Measurements from ENCODE around the gene PSMA6. TPM values are rescaled to one million over a fixed set of nuclear protein-coding genes. Genes with fewer than 3 reads are reported as not detected.

The PSMA6 gene
- total and polyA plus RNA-seq, 2 of the 13 experiments (the other 11 are each of a cell fraction or from before 2014, with no cell fraction given) = 525 to 1,109 TPM

DNA sequence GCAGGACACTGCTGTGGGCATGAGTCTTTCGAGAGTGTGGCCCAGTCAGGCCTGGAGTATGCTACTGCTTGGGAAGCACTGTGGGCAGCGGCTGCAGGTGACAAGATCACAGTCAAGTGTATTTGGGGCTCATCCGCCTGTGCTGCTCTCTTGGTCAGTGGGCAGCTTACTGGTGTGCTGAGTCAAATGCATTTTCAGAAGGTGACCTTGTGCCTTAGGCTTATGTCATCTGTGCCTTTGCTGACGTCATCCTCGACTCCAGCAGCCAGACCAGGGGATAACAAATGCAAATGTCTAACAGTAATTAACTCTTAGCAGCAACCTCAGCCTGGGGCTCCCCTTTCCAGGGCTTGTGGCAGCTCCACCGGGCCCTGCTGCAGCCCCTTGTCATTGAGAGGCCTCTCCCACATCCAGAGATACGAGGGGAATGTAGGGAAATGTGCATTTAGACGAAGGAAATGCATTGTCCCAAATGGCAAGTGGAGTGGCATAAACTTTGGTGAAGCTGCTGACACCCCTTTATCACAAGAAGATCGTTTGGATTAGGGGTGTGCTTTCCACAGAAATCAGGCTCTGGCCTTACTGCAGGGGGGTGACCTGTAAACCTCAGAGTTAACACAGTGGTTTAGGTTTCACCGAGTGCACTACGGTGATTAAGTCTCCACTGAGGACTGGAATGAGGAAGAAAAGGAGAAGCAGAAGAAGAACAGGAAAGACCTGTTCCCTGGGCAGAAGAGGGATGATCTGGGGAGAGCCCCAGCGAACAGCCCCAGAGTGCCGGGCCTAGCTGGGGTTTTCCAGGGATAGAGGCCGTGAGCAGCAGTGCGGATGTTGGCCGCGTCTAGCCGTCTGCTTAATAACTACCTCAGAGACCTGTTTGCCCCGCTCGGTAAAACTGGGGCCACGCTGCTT, 39.7 kb downstream of the PSMA6 start (continued):
- TF ChIP-seq TARDBP (CRISPR knock-in tag; IDR thresholded peaks at IDR 0.05) (peak; percentile 63; the same call in 1 of the 2 replicates), MXI1 (IDR thresholded peaks at IDR 0.05; ENCODE audit: borderline replicate concordance, low read depth, low read length) (0 out of 3 replicates have a peak, but pooled peaks have one; percentile 25), SPEN (CRISPR knock-in tag; IDR thresholded peaks at IDR 0.05; ENCODE audit: low read depth) (peak; percentile 43), ZNF225 (CRISPR knock-in tag; IDR thresholded peaks at IDR 0.05) (no peak), MIXL1 (CRISPR knock-in tag; IDR thresholded peaks at IDR 0.05) (peak; percentile 3; the same call in 1 of the 2 replicates), DMAP1 (CRISPR knock-in tag; IDR thresholded peaks at IDR 0.05) (0 out of 2 replicates have a peak, but pooled peaks have one; percentile 12), HMG20B (CRISPR knock-in tag; conservative IDR thresholded peaks at IDR 0.05) (0 out of 2 replicates have a peak, but pooled peaks have one; percentile 22), ZNF605 (CRISPR knock-in tag; IDR thresholded peaks at IDR 0.05) (peak; percentile 51; the same call in 1 of the 2 replicates), CEBPG (CRISPR knock-in tag; IDR thresholded peaks at IDR 0.05) (peak; percentile 66), KMT2A (CRISPR knock-in tag; IDR thresholded peaks at IDR 0.05) (peak; percentile 52), ZNF251 (CRISPR knock-in tag; IDR thresholded peaks at IDR 0.05) (no peak), GFI1 (CRISPR knock-in tag; IDR thresholded peaks at IDR 0.05; ENCODE audit: borderline replicate concordance) (no peak), CC2D1A (CRISPR knock-in tag; IDR thresholded peaks at IDR 0.05) (peak; percentile 83; the same call in 1 of the 2 replicates), LCORL (IDR thresholded peaks at IDR 0.05) (no peak), LCORL (CRISPR knock-in tag; IDR thresholded peaks at IDR 0.05) (peak; percentile 41; the same call in 1 of the 2 replicates), KLF6 (CRISPR knock-in tag; IDR thresholded peaks at IDR 0.05) (no peak)
- TF ChIP-seq, protein P1, sequence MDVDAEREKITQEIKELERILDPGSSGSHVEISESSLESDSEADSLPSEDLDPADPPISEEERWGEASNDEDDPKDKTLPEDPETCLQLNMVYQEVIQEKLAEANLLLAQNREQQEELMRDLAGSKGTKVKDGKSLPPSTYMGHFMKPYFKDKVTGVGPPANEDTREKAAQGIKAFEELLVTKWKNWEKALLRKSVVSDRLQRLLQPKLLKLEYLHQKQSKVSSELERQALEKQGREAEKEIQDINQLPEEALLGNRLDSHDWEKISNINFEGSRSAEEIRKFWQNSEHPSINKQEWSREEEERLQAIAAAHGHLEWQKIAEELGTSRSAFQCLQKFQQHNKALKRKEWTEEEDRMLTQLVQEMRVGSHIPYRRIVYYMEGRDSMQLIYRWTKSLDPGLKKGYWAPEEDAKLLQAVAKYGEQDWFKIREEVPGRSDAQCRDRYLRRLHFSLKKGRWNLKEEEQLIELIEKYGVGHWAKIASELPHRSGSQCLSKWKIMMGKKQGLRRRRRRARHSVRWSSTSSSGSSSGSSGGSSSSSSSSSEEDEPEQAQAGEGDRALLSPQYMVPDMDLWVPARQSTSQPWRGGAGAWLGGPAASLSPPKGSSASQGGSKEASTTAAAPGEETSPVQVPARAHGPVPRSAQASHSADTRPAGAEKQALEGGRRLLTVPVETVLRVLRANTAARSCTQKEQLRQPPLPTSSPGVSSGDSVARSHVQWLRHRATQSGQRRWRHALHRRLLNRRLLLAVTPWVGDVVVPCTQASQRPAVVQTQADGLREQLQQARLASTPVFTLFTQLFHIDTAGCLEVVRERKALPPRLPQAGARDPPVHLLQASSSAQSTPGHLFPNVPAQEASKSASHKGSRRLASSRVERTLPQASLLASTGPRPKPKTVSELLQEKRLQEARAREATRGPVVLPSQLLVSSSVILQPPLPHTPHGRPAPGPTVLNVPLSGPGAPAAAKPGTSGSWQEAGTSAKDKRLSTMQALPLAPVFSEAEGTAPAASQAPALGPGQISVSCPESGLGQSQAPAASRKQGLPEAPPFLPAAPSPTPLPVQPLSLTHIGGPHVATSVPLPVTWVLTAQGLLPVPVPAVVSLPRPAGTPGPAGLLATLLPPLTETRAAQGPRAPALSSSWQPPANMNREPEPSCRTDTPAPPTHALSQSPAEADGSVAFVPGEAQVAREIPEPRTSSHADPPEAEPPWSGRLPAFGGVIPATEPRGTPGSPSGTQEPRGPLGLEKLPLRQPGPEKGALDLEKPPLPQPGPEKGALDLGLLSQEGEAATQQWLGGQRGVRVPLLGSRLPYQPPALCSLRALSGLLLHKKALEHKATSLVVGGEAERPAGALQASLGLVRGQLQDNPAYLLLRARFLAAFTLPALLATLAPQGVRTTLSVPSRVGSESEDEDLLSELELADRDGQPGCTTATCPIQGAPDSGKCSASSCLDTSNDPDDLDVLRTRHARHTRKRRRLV (CRISPR knock-in tag; IDR thresholded peaks at IDR 0.05) = peak; percentile 69; the same call in 1 of the 2 replicates
- TF ChIP-seq, protein P2, sequence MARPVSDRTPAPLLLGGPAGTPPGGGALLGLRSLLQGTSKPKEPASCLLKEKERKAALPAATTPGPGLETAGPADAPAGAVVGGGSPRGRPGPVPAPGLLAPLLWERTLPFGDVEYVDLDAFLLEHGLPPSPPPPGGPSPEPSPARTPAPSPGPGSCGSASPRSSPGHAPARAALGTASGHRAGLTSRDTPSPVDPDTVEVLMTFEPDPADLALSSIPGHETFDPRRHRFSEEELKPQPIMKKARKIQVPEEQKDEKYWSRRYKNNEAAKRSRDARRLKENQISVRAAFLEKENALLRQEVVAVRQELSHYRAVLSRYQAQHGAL (CRISPR knock-in tag; IDR thresholded peaks at IDR 0.05; ENCODE audit: not compliant biosample characterization) = peak; percentile 11
- TF ChIP-seq, protein P3, sequence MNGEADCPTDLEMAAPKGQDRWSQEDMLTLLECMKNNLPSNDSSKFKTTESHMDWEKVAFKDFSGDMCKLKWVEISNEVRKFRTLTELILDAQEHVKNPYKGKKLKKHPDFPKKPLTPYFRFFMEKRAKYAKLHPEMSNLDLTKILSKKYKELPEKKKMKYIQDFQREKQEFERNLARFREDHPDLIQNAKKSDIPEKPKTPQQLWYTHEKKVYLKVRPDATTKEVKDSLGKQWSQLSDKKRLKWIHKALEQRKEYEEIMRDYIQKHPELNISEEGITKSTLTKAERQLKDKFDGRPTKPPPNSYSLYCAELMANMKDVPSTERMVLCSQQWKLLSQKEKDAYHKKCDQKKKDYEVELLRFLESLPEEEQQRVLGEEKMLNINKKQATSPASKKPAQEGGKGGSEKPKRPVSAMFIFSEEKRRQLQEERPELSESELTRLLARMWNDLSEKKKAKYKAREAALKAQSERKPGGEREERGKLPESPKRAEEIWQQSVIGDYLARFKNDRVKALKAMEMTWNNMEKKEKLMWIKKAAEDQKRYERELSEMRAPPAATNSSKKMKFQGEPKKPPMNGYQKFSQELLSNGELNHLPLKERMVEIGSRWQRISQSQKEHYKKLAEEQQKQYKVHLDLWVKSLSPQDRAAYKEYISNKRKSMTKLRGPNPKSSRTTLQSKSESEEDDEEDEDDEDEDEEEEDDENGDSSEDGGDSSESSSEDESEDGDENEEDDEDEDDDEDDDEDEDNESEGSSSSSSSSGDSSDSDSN (CRISPR knock-in tag; IDR thresholded peaks at IDR 0.05) = peak; percentile 67
- TF ChIP-seq, protein P4, sequence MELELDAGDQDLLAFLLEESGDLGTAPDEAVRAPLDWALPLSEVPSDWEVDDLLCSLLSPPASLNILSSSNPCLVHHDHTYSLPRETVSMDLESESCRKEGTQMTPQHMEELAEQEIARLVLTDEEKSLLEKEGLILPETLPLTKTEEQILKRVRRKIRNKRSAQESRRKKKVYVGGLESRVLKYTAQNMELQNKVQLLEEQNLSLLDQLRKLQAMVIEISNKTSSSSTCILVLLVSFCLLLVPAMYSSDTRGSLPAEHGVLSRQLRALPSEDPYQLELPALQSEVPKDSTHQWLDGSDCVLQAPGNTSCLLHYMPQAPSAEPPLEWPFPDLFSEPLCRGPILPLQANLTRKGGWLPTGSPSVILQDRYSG (CRISPR knock-in tag; IDR thresholded peaks at IDR 0.05) = 0 out of 2 replicates have a peak, but pooled peaks have one; percentile 44
